BJ (cell line): ENCODE measurements around the gene DAB1. TPM values are rescaled to one million over a fixed set of nuclear protein-coding genes. Genes with fewer than 3 reads are reported as not detected.

Source experiments
- CTCF ChIA-PET: fragments of 350-600 bp; formaldehyde crosslinking; extraction: SDS; loops from one replicate; lab custom pipeline; 2021; ENCODE audit warnings: antibody characterized with exemption, inconsistent platforms; lab: Yijun Ruan, JAX
- POLR2A ChIA-PET: fragments of 300-600 bp; sonication (Branson Sonifier 250); formaldehyde crosslinking; extraction: SDS; loops from one replicate; lab custom pipeline; 2021; ENCODE audit warnings: antibody characterized with exemption; lab: Charles Lee
- DNase-seq: peaks from one replicate; pipeline ENCODE4 v3.0.0-alpha.2; 2011; ENCODE audit warnings: low read depth
- H3K27me3 ChIP-seq: 2 replicates; pipeline ENCODE4 v1.6.0; 2011; ENCODE audit warnings: low read length; ENCODE audit not compliant: control insufficient read depth, insufficient read depth
- H3K36me3 ChIP-seq: 2 replicates; pipeline ENCODE4 v1.5.1; 2011; ENCODE audit warnings: low read length; ENCODE audit not compliant: control insufficient read depth, insufficient read depth
- H3K4me3 ChIP-seq: 2 replicates; pipeline ENCODE4 v1.5.1; 2011; ENCODE audit warnings: low read depth, mild to moderate bottlenecking, control low read depth, low read length
- polyA plus RNA-seq: library from polyadenylated mRNA; depleted of rRNA; stranded (reverse); fragments of >200 nt; gene quantifications from 2 replicates; pipeline ENCODE4 v1.2.3, GENCODE V29; 2011
- TF ChIP-seq, protein P1 (sequence below): IDR thresholded peaks from 2 replicates; pipeline ENCODE4 v1.5.1; 2011; ENCODE audit warnings: low read depth, mild to moderate bottlenecking, control low read depth, inconsistent platforms, low read length, moderate library complexity; ENCODE audit not compliant: insufficient read depth

DAB1 gene
- polyA plus RNA-seq, 1 experiment = 0.91 TPM

DNA sequence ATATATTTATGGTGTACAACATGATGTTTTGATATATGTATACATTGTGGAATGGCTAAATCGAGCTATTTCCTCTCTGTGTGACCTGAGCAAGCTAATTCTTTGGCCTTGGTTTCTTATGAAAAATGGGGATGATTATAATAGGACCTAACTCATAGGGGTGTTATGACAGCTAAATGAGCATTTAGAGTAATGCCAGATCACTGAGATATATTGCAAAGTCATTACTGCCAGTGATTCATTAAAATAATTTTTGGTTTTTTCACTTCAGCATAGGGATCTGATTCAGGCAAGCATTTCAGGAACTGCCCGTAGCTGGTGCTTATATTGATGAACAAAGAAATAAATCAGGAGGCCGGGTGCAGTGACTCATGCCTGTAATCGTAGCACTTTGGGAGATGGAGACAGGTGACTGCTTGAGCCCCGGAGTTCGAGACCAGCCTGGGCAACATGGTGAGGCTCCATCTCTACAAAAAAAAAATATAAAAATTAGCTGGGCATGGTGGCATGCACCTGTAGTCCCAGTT, 30.7 kb downstream of the DAB1 start:
- no peaks in the 10 kb centered on the region for H3K27me3 ChIP-seq
- TF ChIP-seq, protein P1, sequence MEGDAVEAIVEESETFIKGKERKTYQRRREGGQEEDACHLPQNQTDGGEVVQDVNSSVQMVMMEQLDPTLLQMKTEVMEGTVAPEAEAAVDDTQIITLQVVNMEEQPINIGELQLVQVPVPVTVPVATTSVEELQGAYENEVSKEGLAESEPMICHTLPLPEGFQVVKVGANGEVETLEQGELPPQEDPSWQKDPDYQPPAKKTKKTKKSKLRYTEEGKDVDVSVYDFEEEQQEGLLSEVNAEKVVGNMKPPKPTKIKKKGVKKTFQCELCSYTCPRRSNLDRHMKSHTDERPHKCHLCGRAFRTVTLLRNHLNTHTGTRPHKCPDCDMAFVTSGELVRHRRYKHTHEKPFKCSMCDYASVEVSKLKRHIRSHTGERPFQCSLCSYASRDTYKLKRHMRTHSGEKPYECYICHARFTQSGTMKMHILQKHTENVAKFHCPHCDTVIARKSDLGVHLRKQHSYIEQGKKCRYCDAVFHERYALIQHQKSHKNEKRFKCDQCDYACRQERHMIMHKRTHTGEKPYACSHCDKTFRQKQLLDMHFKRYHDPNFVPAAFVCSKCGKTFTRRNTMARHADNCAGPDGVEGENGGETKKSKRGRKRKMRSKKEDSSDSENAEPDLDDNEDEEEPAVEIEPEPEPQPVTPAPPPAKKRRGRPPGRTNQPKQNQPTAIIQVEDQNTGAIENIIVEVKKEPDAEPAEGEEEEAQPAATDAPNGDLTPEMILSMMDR = no peak
- no peaks in the 10 kb centered on the region for H3K36me3 ChIP-seq
- H3K4me3 ChIP-seq = no peak overlapping the region
- CTCF ChIA-PET = no interaction called here
- POLR2A ChIA-PET = no interaction called here
- DNase-seq = no peak

DNA sequence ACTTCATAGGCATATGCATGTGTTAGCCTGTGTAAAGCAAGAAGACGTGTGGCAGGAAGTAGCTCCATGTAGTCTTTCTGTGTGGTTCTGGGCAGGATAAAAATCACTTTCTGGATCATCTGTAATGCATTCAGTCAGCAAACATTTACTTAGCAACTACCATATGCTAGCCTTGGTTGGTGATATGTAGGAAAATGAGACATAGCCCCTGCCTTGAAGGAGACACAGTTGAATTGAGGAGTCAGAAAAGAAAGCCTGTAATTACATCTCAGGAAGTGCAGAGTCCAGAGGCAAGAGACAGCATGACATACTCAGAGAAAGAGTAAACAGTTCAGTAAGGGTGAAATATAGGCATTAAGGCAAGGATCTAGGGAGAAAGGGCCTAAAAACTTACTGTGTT, 38.5 kb downstream of the DAB1 start:
- H3K4me3 ChIP-seq = no peak overlapping the region
- ChIA-PET CTCF (no interaction called here), POLR2A (no interaction called here)
- no peak for DNase-seq
- H3K27me3 ChIP-seq = no peaks in the 10 kb centered on the region
- TF ChIP-seq, protein P1 = no peak
- H3K36me3 ChIP-seq = no peaks in the 10 kb centered on the region

DNA sequence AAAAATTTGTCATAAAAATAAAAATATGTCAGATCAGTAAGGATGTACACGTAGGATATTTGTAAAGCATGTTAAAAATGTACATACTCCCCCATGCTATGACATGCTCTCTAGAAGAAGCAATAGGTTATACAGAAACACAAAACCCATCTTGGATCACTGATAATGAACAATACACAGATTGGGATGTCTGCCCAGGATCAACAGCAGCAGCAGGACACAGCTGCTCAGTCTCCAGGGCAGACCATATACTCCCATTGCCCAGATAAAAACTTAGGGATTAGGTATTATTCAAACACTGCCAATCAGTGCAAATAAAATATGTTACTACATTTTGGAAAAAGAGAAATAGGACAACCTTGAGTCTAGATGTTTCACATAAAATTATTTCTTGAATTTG, 39.0 kb downstream of the DAB1 start:
- TF ChIP-seq, protein P1 = no peak
- Histone ChIP-seq H3K36me3 (no peaks in the 10 kb centered on the region), H3K4me3 (no peak overlapping the region), H3K27me3 (no peaks in the 10 kb centered on the region)
- CTCF ChIA-PET = no interaction called here
- POLR2A ChIA-PET = no interaction called here
- DNase-seq = no peak

DNA sequence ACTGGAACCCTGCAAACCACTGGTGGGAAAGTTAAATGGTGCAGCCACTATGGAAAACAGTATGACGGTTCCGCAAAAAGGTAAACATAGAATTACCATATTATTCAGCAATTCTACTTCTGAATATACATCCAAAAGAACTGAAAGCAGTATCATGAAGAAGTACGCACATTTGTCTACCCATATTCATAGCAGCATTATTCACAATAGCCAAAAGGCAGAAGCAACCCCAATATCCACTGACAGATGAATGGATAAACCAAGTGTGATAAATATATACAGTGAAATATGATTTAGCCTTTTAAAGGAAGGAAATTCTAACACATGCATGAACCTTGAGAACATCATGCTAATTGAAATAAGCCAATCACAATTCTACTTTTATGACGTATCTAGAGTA, 39.6 kb downstream of the DAB1 start:
- TF ChIP-seq, protein P1 = no peak
- CTCF ChIA-PET = no interaction called here

DNA sequence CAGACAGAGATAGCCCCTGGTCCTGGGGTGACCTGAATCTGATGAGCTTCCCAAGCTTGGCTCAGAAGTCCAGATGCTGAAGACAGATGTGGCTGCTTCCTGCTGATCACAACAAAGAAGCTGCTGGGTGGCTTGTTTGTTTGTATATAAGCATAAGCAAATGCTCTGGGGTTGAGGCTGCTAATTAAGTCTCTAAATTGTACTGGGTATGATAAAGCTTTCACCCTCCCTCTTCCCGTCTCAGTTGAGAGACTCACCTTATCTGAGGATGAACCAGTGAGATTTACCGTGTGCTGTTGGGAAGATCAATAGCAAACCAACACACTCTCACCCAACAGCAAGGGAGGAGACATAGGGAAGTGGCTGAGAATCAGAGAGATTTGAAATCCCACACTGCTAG, 42.0 kb downstream of the DAB1 start:
- ChIA-PET POLR2A (no interaction called here), CTCF (interaction anchor here (1.3 kb wide), 1 partner anchor 23 kb away, joined by 3 read pairs; no protein-coding TSS in a partner anchor)
- Histone ChIP-seq H3K27me3 (no peaks in the 10 kb centered on the region), H3K4me3 (no peak overlapping the region), H3K36me3 (no peaks in the 10 kb centered on the region)
- TF ChIP-seq, protein P1 = no peak
- DNase-seq = no peak

More for the DNA sequence above, 39.6 kb downstream of the DAB1 start:
- H3K27me3 ChIP-seq = no peaks in the 10 kb centered on the region
- POLR2A ChIA-PET = no interaction called here
- no peak for DNase-seq
- H3K4me3 ChIP-seq = no peak overlapping the region
- no peaks in the 10 kb centered on the region for H3K36me3 ChIP-seq
